BE2C (cell line): ENCODE results near the gene DNAJC6.

Experiments
- DNase-seq: peaks from one replicate; pipeline ENCODE4 v3.0.0-alpha.2; 2020
- H3K27me3 ChIP-seq: fragments of 250-450 bp; sonication (Bioruptor Pico); 2 replicates; pipeline ENCODE4 v1.5.1; 2020; ENCODE audit warnings: mild to moderate bottlenecking
- H3K36me3 ChIP-seq: fragments of 250-450 bp; sonication (Bioruptor Pico); 2 replicates; pipeline ENCODE4 v1.5.1; 2020; ENCODE audit warnings: mild to moderate bottlenecking
- H3K4me1 ChIP-seq: fragments of 250-450 bp; sonication (Bioruptor Pico); 2 replicates; pipeline ENCODE4 v1.5.1; 2020
- H3K4me3 ChIP-seq: 2 replicates; pipeline ENCODE4 v1.5.1; 2011; ENCODE audit warnings: low read depth, low read length
- H3K9me3 ChIP-seq: fragments of 250-450 bp; sonication (Bioruptor Pico); 2 replicates; pipeline ENCODE4 v1.5.1; 2020
- CTCF ChIP-seq: IDR thresholded peaks from 2 replicates; pipeline ENCODE4 v1.5.1; 2012; ENCODE audit warnings: mild to moderate bottlenecking, low read depth, low read length

DNAJC6 gene

GRCh38 chr1:65437616-65438015, 128.3 kb downstream of the DNAJC6 start:
- no peaks in the 10 kb centered on the region for H3K4me1 ChIP-seq
- H3K27me3 ChIP-seq, result no peaks in the 10 kb centered on the region
- H3K36me3 ChIP-seq, result no peaks in the 10 kb centered on the region
- no peak overlapping the region for H3K4me3 ChIP-seq
- TF ChIP-seq CTCF, result no peak
- H3K9me3 ChIP-seq, result no peaks in the 10 kb centered on the region
- no peak for DNase-seq

GRCh38 chr1:65440322-65440900, 131.1 kb downstream of the DNAJC6 start:
- Histone ChIP-seq H3K9me3 (no peaks in the 10 kb centered on the region), H3K4me3 (no peak overlapping the region), H3K36me3 (no peaks in the 10 kb centered on the region), H3K4me1 (no peaks in the 10 kb centered on the region), H3K27me3 (no peaks in the 10 kb centered on the region)
- no peak for TF ChIP-seq CTCF
- DNase-seq, result no peak

- TF ChIP-seq CTCF, result no peak
- Histone ChIP-seq H3K27me3 (no peaks in the 10 kb centered on the region), H3K4me1 (no peaks in the 10 kb centered on the region), H3K9me3 (no peaks in the 10 kb centered on the region), H3K36me3 (no peaks in the 10 kb centered on the region), H3K4me3 (no peak overlapping the region)
- DNase-seq, result no peak
Observed at GRCh38 chr1:65440915-65441314, 131.6 kb downstream of the DNAJC6 start.

GRCh38 chr1:65441464-65441863, 132.1 kb downstream of the DNAJC6 start:
- no peaks in the 10 kb centered on the region for H3K27me3 ChIP-seq
- no peak overlapping the region for H3K4me3 ChIP-seq
- H3K4me1 ChIP-seq, result no peaks in the 10 kb centered on the region
- DNase-seq, result no peak
- no peaks in the 10 kb centered on the region for H3K36me3 ChIP-seq
- H3K9me3 ChIP-seq, result no peaks in the 10 kb centered on the region
- TF ChIP-seq CTCF, result no peak

GRCh38 chr1:65442442-65442841, 133.1 kb downstream of the DNAJC6 start:
- no peak for TF ChIP-seq CTCF

GRCh38 chr1:65443647-65444046, 134.3 kb downstream of the DNAJC6 start:
- H3K27me3 ChIP-seq, result no peaks in the 10 kb centered on the region
- no peak overlapping the region for H3K4me3 ChIP-seq

More at GRCh38 chr1:65442442-65442841, 133.1 kb downstream of the DNAJC6 start:
- DNase-seq, result no peak
- H3K4me1 ChIP-seq, result no peaks in the 10 kb centered on the region
- no peaks in the 10 kb centered on the region for H3K27me3 ChIP-seq
- H3K36me3 ChIP-seq, result no peaks in the 10 kb centered on the region
- no peak overlapping the region for H3K4me3 ChIP-seq
- no peaks in the 10 kb centered on the region for H3K9me3 ChIP-seq

More at GRCh38 chr1:65443647-65444046, 134.3 kb downstream of the DNAJC6 start:
- DNase-seq, result no peak
- no peaks in the 10 kb centered on the region for H3K36me3 ChIP-seq
- no peaks in the 10 kb centered on the region for H3K4me1 ChIP-seq
- no peak for TF ChIP-seq CTCF
- no peaks in the 10 kb centered on the region for H3K9me3 ChIP-seq
